Measurements from ENCODE around the gene KXD1. TPM values are rescaled to one million over a fixed set of nuclear protein-coding genes. Genes with fewer than 3 reads are reported as not detected.
"Not testable (repeated sequence)": the region's sequence is repeated elsewhere in the genome, so short reads cannot be mapped to it uniquely, and the experiment has no call there.

Gene KXD1
- polyA plus RNA-seq, 5 donors: 65.2 to 89.5 (median 73.3) TPM

DNA sequence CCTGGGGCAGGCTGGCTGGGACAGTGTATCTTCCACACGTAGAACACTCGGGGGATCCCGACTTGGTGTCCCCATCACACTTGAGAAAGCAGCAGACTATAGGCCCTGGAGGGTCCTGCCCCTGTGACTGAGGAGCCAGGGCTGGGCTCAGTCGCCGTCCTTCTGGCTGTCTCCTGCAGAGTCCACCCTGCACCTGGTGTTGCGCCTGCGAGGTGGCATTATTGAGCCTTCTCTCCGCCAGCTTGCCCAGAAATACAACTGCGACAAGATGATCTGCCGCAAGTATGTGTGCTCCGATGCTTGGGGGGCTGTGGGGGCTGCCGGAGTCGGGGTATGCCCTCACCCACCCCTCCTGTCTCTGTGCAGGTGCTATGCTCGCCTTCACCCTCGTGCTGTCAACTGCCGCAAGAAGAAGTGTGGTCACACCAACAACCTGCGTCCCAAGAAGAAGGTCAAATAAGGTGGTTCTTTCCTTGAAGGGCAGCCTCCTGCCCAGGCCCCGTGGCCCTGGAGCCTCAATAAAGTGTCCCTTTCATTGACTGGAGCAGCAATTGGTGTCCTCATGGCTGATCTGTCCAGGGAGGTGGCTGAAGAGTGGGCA lies 17.1 kb downstream of the KXD1 start:
- no peak for DNase-seq

DNA sequence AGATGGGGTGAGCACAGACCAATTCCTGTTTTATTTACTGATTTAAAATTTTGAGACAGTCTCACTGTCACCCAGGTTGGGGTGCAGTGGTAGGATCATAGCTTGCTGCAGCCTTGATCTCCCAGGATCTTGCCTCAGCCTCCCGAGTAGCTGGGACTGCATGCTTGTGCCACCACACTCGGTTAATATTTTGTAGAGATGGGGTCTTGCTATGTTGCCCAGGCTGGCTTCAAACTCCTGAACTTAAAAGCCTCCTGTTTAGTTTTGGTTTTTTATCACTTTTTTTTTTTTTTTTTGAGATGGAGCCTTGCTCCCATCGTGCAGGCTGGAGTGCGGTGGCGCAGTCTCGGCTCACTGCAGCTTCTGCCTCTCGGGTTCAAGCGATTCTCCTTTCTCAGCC lies 18.7 kb downstream of the KXD1 start:
- no peak for DNase-seq

DNA sequence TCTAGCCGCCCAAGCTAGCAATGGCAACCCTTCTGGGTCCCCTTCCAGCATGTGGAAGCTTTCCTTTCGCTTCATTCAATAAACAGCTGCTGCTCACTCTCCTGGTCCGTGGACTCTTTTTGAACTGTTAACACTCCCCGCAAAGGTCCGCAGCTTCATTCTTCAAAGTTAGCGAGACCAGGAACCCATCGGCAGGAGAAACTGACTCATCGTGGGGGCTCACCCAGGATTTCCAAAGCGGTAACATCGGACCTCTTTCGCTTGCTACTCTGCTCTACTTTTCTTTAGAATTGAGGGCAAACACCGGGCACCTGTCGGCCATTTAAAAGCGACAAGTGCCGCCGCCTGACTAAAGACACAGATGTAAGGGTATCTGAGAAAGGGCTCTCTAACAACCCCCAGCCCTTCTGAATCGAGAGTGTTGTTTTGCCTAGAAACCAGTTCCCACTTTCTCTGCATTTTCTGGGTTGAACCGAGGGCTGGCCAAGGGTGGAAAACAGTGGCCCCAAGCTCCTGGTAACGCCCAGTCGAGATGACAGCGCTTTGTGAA lies 19.8 kb downstream of the KXD1 start:
- DNase-seq: no peak

DNA sequence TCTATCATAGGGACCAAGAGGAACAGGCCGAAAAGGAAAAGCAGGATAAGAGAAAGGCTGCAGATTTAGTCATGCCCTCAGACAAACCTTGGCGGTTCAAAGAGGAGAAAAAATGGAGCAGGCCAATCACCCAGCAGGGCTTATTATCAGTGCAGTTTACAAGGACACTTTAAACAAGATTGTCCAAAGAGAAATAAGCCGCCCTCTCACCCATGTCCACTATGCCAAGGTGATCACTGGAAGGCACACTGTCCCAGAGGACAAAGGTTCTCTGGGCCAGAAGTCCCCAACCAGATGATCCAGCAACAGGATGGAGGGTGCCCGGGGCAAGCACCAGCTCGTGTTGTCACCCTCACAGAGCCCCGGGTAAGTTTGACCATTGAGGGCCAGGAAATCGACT lies 22.6 kb downstream of the KXD1 start:
- no peak for DNase-seq

DNA sequence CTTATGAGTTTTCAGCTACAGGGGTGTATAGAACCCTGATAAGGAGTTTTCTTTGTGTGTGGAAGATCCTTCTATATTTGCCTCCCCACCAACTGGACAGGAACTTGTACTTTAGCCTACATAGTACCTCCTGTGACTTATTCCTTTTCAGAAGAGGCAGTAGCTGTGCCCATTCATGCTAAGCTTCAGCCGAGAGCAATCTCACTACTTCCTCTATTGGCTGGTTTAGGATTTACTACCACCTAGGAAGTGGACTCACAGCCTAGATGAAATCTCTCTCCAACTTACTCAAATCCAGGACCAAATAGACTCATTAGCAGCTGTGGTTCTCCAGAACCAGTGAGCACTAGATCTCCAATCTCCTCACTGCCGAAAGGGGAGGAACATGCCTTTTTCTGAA lies 28.6 kb downstream of the KXD1 start:
- DNase-seq: no peak

DNA sequence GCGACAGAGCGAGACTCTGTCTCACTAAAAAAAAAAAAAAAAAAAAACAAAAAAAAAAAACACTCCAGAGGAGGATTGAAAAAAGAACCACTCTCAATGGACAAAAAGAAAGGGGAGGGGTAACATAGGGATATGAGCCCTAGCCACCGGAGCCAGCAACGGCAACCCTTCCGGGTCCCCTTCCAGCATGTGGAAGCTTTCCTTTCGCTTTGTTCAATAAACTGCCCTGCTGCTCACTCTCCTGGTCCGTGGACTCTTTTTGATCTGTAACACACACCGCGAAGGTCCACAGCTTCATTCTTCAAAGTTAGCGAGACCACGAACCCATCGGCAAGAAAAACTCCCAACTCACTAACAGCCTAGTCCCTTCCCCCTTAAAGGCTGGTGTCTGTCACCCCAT lies 29.9 kb downstream of the KXD1 start:
- DNase-seq: no peak

DNA sequence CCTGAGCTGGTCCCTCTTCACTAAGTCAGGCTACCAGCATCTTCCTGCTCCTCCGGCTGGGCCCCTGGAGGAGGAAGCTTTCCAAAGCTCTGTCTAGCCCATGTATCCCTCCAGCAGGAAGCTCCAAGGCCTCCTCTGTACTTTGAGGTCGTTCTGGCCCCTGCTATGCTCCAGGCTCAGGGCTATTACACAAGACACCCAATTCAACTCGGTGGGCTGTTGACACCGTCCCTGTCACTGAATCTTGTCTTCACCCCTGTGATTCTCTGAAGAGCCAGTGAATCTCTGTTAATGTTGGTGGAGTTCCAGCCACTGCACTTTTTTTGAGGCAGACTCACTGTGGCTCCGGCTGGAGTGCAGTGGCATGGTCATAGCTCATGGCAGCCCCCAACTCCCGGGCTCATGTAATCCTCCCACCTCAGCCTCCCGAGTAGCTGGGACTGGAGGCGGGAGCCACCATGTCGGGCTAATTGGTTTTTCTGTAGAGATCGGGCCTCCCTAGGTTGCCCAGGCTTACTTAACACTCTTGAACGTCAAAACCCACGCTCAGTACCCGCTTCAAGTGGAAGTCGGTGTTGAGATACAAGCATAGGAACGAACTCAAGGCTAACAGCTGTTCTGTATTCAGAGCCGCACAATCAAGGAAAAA lies 30.4 kb downstream of the KXD1 start:
- no peak for DNase-seq

DNA sequence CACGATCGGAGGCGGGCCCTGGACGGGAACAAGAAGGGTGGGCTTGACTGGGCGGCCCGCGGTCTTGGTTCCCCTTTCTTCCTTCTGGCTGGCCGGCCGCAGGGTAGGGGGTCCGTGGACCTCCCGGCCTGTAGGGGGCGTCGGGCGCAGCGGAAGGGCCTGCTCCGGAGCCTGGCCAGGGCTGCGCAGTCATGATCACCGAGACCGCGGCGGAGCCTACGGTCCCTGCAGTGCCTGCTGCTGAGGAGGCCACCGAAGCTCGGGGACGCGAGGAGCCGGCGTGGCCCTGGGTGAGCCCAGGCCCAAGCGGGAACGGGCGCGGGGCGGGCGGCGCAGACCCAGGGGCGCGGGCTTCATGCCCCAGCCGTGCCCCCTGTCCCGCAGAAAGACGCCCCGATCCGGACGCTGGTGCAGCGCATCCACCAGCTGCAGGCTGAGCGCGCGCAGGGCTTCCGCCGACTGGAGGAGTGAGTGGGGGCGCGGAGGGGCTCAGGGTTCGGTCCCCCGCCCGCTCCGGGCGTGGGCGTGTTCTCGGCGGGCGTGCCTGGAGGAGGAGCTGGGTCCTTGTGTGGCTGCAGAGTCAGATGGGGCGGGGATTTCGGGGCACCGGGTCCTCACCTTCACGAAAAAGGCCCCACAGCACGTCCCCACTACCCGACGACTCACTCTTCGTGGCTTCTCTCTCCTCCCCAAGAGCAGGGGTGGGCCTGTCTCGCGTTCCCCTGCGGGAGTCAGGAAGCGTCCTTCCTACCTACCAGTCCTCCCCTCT lies 31.1 kb downstream of the KXD1 start, which contains the start of gene REX1BD:
Gene REX1BD, plus strand, starts transcription at position 188 of the 769 bp plus-strand sequence. Its CDS starts 4 bp downstream, at position 192.
- peak; percentile 89 to 91 for DNase-seq

DNA sequence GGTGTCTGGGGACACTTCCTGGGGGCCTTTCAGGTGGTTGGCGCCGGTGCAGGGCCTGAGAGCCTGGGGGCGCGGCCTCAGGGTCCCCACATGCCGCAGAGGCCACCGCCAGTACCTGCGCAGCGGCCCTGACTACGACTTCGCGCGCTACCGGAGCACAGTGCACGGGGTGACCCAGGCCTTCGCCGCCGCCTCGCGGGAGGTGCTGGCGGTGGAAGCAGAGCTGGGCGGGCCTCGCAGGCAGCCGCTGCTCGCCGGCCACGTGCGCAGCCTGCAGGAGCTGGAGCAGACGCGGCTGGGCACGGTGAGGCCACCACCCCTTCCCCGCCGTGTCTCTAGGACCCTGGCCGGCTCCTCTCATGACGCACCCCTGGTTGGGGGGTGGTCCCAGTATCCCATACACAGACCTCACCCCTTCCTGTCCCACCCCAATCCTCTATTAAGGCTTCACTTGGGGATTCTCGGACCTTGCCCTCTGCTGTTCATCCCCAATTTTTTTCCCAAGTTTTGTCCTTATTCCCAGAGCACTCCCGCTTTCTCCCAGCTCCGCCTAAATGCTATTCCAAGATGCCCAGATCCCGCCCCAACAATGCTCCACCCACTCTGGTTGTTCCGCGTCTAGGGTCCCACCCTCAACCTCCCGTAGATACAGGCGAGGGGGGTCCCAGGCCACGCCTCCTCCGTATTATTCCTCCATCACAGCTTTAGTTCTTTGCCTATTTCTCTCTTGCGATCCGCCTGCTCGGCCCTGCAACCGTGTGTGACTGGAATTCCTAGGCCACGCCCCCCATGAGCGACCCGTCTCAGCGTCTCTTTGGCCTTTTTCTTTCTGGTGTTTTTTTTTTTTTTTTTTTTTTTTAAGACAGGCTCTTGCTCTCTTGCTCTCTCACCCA lies 32.0 kb downstream of the KXD1 start:
- DNase-seq: peak in 1 of 2 donors; percentile 63

DNA sequence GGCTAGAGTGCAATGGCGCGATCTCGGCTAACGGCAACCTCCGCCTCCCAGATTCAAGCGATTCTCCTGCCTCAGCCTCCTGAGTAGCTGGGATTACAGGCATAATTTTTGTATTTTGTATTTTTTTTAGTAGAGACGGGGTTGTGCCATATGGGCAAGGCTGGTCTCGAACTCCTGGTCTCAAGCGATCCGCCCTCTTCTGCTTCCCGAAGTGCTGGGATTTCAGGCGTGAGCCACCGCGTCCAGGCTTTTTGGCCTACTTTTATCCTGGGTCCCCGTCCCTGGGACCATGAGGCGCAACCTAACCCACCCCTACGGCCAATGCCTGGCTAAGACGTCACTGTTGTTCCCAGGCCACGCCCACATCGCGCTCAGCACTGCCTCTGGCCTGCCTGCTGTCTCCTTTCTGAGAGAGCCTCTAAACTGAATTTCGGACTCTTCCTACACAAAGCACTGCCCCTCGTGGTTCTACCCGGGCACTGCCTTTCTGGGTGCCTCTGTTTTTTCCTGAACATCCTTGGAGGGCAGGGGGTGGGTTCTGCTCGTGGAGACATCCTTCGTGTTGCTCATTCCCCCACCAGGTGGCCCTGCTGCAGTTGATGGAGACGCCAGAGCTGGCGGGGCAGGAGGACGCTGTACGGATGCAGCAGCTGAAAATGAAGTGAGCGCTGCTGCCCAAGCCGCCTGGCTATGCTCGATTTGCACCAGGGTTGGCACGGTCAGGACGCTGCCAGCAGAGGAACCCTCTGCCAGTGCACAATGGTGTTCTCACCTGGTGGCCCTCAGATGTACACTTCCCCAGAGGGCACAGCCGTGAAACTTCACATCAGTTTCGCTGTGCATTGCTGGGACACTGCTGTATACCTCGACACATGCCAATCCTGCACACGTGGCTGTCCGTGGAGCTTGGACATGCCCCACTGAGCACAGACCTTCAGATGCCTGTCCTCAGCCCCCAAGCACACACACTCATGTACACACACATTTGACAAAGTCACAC lies 32.9 kb downstream of the KXD1 start:
- peak in 1 of 2 donors; percentile 60 for DNase-seq

DNA sequence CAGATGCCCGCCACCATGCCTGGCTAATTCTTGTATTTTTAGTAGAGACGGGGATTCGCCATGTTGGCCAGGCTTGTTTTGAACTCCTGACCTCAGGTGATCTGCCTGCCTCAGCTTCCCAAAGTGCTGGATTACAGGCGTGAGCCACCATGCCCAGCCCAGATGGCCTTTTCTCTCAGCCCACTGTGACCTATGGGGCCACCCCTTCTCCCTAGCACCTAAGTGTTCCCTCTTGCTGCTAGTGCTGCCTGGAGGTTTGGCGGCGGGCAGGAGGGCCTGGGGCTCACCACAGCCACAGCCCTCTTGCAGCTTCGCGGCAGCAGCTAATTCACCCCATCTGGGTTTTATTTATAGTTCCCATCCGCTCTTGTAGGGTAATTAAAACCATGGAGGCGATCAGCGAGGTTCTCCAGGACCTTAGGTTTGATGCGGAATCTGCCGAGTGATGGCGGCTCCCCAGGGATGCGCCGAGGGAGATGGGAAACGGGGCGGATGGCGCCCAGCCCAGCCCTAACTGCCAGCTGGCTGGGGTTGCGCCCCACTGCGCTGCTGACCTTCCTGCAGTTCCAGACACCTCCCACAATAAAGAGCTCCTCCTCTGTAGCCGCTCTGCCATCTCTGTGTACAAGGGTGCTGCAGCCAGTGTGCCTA lies 34.2 kb downstream of the KXD1 start:
- no peak for DNase-seq

DNA sequence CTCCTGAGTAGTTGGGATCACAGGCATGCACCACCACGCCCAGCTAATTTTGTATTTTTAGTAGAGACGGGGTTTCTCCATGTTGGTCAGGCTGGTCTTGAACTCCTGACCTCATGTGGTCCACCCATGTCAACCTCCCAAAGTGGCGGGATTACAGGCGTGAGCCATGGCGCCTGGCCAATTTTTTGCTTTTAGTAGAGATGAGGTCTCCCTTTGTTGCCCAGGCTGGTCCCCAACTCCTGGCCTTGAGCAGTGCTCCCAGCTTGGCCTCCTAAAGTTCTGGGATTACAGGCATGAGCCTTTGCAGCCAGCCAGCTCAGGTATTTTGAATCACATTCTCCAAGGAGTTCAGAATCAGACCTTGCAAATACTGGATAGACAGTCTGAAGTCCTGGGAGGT lies 35.1 kb downstream of the KXD1 start:
- not testable (repeated sequence) for DNase-seq

DNA sequence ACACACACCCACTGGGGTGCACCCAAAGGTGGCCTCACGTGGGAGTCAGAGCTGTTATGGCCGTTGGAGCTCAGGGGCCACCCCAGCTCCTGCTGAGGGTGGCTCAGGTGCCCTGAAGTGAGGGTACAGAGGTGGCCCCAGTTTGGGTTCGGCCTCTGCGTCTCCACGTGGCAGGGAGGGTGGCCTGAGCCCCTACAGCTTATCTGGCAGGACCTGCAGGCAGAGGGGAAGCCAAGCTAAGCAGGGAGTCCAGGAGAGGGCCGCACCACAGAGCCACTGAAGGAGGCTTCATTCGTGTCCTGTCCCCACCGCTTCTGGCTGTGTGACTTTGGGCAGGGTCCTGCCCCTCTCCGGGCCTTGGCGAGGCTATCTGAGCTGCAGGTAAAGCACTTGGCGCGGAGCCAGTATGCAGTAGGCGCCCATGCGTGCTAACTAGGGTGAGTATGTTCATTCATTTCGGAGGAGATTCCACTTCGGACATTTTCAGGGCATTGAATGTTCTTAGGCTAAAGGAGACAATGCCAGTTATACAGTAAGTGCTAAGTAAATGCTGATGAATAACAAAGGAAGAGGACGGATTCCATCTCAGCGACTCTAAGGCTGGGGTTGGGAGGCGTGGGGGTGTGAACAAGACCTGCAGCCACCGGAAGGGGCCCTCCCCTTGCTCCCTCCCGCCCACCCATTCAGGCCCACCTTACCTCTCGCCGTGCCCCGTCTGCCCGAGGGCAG lies 35.9 kb downstream of the KXD1 start:
- no peak for DNase-seq

DNA sequence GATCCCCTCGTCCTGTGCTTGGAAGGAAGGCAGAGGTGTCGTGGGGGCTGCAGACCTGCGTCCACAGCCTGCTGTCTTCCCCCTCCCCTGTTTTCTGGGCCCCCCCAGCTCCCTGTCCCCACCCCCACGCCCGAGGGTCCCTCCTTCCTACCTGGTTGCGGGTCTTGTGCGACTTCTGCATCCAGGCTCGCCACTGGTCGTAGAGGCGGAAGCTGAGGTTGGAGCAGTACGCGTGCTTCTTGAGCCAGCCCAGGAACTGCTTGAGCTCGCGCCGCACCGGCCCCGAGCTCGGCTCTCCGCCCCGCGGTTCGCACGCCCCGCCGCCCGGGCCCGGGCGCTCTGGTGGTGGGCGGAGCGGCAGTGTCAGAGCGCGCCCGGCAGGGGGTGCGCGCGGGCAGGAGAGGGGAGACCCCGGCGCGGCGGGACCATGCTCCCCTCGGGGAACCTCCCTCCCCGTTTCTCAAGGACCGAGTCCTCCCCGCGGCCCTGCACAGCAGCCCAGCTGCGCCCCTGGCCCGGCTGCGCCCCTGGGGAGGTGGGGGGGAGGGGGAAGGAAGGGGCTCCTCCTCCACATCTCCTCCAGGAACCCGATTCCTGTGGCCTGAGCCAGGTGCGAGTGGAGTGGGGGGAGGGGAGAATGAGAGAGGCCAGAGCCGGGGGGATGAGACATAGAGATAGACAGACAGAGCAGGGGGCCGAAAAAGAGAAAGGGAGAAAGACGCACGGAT lies 36.6 kb downstream of the KXD1 start:
- peak; percentile 75 to 78 for DNase-seq

DNA sequence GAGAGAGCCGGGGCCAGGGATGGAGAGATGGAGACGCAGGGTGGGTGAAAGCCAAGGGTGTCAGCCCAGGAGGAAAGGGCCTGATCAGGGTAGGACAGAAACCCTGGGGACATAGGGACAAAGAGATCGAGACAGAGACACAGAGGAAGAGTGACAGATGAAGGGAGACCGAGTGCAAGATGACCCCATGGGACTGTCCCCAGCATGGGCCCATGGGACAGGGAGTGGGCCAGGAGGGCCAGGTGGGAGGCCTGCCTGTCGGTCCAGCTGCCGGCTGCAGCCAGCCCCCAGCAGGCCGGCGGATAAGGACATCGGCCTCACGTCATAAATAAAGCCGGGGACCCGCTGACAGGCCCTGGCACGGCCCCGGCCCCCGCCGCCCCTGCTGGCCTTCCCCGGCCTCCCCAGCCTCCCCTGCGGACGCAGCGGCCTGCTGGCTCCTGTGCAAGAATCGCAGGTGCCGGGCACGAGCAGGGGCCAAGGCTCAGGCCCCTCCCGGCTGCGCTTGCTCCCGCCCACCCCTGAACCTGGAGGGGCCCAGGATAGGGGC lies 37.2 kb downstream of the KXD1 start:
- no peak for DNase-seq

DNA sequence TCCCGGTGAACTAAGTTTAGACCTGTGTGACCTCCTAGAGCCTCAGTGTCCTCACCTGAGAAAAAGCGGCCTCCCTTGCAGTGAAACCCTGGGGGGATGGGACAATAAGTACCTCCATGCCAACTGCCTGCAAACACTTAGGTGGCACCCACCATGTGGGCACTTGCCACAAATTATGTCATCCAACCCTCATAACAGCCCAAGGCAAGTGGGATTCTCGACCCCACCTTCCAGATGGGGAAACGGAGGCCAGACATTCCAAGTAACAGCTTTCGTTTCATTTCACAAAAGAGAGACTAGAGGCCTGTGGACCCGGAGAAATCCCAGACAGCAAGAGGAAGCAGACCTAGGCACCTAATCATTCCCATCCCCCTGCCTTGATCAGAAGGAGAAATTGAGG lies 37.8 kb downstream of the KXD1 start:
- DNase-seq: no peak

DNA sequence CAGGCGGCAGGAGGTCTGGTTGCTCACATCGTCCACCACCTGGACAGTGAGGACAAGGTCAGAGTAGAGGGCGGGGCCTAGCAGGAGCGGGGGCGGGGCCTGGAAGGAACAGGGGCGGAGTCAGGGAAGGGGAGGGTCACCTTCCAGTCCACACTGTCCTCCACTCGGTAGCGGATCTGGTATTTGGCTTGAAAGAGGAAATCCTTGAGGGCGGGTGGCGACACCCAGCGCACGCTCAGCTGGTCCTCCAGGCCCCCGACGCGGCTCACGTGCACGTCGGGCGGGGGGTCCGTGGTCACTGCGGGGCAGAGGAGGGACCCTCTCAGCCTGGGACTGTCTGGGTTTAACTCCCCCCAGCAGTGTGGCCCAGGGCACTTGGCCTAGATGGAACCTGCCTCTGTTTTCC lies 39.1 kb downstream of the KXD1 start:
- no peak for DNase-seq
